D341Med (cell line): ENCODE data around the gene STX10.

Experiments used
- DNase-seq: peaks from one replicate; pipeline ENCODE4 v3.0.0; 2012; ENCODE audit warnings: low spot score

The STX10 gene

GRCh38 chr19:13139633-13140311 lies 10.4 kb downstream of the STX10 start:
- DNase-seq = no peak

DNA sequence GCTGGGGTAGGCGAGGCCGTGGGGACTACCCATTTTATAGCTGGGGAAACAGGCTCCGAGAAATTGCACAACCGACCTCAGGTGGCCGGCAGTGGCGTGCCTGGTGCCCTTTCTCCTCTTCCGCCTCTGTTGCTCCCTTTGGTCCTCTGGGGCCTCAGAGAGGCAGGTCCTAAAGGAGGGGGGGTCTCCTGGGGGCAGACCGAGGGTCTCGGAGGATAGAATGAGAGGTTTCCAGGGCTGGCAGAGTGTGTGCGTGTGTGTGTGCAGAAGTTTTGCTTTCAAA lies 11.3 kb downstream of the STX10 start:
- DNase-seq = no peak

GRCh38 chr19:13138171-13138915 lies 11.8 kb downstream of the STX10 start:
- no peak for DNase-seq

GRCh38 chr19:13137290-13137794 lies 12.8 kb downstream of the STX10 start:
- no peak for DNase-seq

DNA sequence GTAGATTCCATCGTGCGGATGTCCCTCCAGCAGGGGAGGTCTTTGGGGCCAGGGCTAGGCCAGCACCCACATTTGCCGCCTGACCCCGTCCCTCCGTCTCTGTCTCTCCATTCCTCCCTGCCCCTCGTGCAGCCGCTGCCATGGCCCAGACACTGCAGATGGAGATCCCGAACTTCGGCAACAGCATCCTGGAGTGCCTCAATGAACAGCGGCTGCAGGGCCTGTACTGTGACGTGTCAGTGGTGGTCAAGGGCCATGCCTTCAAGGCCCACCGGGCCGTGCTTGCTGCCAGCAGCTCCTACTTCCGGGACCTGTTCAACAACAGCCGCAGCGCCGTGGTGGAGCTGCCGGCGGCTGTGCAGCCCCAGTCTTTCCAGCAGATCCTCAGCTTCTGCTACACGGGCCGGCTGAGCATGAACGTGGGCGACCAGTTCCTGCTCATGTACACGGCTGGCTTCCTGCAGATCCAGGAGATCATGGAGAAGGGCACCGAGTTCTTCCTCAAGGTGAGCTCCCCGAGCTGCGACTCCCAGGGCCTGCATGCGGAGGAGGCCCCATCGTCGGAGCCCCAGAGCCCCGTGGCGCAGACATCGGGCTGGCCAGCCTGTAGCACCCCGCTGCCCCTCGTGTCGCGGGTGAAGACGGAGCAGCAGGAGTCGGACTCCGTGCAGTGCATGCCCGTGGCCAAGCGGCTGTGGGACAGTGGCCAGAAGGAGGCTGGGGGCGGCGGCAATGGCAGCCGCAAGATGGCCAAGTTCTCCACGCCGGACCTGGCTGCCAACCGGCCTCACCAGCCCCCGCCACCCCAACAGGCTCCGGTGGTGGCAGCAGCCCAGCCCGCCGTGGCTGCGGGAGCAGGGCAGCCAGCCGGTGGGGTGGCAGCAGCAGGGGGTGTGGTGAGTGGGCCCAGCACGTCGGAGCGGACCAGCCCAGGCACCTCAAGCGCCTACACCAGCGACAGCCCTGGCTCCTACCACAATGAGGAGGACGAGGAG lies 14.8 kb downstream of the STX10 start:
- no peak for DNase-seq

- no peak for DNase-seq
Measured at GRCh38 chr19:13134626-13135025, 15.5 kb downstream of the STX10 start.

GRCh38 chr19:13133241-13133870 lies 16.8 kb downstream of the STX10 start:
- DNase-seq = no peak

DNA sequence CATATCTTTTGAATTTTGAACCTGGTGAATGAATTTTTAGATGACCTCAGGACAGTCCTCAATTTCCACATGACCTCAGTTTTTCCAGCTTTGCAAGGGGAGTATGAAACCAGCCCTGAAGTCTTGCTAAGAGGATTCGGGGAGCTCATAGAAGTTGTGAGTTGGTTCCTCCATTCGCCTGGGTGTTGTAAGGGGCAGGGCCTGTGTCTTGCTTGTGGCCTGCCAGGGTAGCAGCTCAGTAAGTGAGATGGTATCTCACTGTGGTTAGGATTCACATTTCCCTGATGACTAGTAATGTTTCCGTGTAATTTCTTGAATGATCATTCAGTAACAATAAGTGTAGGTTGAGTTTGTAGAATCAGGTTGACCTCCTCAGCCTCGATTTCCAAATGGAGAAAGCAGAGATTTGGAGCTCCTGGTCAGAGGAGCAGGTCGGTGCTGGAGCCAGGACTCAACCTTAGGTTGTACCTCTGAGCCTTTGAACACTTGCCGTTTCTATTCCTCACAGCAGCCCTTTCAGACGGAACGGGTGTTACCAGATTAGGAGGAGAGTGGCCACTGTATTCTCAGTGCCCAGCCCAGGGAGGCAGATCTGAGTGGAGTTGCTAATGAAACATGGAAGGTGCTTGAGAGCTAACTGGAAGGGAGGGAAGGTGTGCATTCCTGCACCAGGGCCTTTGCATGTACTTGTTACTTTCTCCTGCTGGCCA lies 17.5 kb downstream of the STX10 start:
- DNase-seq = no peak

DNA sequence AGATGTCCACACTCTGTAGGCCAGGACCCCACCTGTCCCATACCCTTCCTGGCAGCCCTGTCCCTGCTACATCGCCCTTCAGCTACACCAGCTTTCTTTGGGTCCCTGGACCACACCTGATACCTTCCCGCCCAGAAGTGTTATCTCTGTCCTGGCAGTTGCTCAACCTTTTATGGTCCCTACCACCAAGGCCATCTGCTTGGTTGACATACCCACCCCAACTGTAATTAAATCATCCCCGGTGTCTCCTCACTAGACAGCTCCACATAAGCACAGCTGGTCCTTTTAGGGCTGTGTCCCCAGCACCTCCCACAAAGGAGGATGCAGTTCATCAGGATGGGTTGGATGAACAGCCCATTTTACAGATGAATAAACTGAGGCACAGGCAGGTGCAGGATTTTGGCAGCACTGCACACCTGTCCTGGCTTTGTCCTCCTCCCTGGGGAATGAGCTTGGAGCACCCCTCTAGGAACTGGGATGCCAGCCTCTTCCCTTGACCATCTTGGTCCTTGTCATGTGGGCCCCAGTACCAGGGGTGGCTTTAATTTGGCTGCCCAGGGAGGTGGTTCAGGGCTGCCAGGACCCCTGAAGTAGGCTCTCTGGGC lies 19.2 kb downstream of the STX10 start:
- DNase-seq = no peak

DNA sequence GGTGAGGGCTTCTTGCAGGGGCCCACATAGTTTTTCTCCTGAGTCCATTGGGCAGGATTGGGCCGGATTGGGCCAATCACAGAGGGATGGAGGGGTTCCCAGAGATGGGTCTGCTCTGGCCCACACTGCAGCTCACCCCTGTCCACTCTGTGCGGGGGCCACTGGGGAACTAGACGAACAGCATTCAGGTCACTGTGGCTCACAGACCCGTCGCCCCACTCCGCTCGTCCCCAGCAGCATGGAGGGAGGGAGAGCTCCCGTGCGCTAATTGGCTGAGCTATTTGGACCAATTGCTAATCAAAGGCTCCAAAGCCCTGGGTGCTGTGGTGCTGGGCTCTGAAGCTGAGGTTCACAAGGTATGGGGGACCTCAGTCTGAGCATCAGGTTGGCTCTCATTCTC lies 20.8 kb downstream of the STX10 start:
- DNase-seq = no peak

- no peak for DNase-seq
Measured at GRCh38 chr19:13128583-13128982, 21.6 kb downstream of the STX10 start.

GRCh38 chr19:13127811-13128575 lies 22.2 kb downstream of the STX10 start:
- no peak for DNase-seq

DNA sequence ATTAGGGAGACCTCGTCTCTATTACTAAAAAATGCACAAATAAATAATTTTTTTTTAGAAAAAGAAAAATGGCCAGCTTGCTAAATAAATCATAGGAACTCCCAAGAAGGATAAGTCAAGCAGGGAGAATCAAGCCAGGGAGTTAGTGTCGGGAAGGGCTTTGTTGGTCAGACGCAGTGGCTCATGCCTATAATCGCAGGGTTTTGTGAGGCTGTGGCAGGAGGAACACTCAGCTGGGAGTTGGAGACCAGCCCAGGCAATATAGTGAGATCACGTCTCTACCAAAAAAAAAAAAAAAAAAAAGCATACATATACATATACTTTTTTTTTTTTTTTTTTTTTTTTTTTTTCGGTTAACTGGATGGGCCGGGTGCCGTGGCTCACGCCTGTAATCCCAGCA lies 23.1 kb downstream of the STX10 start:
- DNase-seq = no peak

- DNase-seq = no peak
Measured at GRCh38 chr19:13122980-13123957, 26.9 kb downstream of the STX10 start.

DNA sequence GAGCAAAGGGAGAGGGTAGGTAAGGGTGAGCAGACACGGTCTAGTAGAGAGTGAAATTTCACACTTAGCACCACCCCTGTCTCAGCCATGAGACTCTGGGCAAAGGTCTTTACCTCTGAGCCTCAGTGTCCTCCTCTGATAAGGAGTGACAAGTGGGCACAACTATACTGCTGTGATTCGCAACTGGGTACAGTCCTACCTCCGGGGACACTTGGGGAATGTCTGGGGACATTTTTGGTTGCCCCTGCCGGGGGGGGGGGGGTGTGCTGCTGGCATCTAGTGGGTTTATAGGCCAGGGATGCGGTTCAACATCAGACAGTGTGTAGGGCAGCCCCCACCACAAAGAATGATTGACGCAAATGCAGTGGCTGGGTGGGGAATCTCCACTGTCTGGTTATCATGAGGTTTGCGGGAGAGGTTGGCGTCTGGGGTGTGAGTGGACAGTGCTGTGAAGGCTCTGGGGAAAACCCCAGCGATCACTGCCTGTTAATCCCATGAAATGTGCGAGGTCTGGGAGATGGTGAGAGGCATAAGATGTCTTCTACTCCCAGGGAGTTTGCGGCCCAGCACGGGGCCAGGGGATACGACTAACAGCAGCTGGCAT lies 27.8 kb downstream of the STX10 start:
- no peak for DNase-seq

DNA sequence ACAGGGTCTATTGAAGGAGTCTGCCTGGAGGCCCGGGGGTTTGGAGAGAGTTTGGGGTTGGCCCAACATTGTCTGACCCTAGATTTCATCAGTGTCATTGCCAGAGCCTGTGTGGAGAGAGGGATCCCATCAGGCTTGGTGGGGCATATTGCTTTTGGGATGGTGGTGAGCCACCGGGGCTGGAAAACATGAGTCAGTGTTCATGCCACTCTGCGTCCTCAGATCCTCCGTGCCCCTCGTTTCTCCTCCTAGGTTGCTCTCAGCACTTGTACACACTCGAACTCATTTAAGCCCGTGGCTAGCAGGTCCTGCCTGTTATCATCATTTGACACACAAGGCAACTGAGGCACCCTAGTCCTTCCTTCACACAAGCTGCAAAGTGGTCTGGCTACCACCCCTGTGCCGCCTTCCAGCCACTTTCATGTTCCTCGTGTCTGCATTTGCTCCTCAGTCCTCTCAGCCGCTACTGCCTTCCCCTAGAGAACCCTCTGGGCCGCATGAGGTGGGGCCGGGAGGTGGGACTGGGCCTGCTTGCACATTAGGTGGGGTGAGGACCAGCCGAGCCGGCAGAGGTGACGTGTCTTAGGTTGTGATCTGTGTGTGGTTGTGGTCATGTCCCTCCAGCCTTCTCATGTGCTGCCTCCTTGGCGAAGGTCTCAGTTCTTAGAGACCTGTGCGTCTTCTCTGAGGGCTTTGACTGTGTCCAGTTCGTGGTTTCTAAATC lies 28.5 kb downstream of the STX10 start:
- DNase-seq = no peak

DNA sequence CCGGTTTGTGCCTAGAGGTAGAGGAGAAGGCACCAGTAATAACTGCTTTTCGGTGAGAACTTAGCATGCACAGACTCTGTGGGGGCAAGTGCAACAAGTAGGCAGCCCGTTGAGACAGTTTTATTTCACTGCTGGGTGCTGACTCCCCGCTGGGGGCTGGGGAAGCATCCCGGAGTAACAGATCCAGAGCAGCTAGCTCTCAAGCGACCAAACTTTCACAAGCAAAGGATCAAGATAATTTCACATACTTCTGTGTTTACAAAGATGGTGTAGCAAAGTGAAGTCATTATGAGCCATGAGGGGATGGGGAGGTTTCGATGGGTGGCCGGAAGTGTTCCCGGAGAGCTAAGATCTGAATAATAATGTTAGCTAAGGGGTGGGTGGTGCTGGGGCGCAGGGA lies 29.4 kb downstream of the STX10 start:
- no peak for DNase-seq

DNA sequence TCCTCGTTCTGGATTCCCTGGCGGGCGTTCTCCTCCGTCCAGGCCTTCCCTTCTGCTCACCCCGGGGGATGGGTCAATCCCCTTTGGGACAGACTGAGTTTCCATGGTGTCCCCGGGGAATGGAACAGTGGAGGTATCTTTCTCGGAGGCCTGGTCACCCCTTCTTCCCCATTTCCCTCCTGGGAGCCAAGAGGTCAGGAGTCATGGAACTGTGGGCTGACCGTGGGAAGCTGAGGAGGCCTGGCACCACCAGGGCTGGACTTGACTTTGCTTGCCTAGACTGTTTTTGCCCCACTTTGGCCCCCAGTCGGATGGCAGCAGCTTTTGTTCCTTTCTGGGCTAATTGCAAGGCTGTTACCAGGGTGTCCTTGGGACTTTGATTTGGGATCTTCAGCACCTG lies 30.1 kb downstream of the STX10 start:
- no peak for DNase-seq
